OCI-LY7 (cell line): ENCODE results near the gene CCDC33.

Source experiments
- EZH2phosphoT487 ChIP-seq: fragments of 200-600 bp; sonication (generic); IDR thresholded peaks from 2 replicates; pipeline ENCODE4 v1.6.1; 2018; ENCODE audit warnings: low read depth, borderline replicate concordance, mild to moderate bottlenecking, mixed run types, antibody characterized with exemption, low read length, moderate library complexity, mixed read lengths
- TF ChIP-seq, protein P1 (sequence below): fragments of 200-600 bp; sonication (generic); conservative IDR thresholded peaks from 2 replicates; pipeline ENCODE4 v1.5.1; 2014; ENCODE audit warnings: mild to moderate bottlenecking, antibody characterized with exemption, low read length, moderate library complexity, mixed read lengths

- TF ChIP-seq, protein P1, sequence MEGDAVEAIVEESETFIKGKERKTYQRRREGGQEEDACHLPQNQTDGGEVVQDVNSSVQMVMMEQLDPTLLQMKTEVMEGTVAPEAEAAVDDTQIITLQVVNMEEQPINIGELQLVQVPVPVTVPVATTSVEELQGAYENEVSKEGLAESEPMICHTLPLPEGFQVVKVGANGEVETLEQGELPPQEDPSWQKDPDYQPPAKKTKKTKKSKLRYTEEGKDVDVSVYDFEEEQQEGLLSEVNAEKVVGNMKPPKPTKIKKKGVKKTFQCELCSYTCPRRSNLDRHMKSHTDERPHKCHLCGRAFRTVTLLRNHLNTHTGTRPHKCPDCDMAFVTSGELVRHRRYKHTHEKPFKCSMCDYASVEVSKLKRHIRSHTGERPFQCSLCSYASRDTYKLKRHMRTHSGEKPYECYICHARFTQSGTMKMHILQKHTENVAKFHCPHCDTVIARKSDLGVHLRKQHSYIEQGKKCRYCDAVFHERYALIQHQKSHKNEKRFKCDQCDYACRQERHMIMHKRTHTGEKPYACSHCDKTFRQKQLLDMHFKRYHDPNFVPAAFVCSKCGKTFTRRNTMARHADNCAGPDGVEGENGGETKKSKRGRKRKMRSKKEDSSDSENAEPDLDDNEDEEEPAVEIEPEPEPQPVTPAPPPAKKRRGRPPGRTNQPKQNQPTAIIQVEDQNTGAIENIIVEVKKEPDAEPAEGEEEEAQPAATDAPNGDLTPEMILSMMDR: no peak
- TF ChIP-seq EZH2phosphoT487: no peak
Measured at GRCh38 chr15:74270854-74271520, 34.9 kb downstream of the CCDC33 start.
